ENCODE measurements around the gene DEDD2.

Gene DEDD2

DNA sequence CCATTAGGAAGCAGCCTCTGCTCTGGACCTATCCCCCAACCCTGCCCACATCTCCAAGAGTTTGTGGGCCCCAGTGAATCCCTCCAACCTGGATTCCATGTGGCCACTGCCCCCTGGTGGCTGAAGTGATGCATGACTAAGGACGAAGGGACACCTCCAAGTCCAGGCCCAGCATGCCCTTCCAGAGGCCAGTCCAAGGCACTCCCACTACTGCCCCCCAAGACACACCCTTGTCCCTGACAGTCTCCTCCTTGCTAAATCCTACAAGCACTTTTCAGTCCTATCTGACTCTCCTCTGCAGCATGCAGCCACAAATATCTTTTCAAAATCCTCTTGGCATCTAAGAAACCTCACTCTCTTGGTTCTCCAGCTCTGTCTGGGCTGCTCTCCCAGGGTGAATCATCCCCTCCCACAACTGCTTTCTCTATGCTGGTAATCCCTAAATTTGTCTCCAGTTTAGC is 33.0 kb downstream of the DEDD2 start:
- H4K20me1 ChIP-seq (ENCODE audit: insufficient read depth, low read length, poor library complexity, severe bottlenecking) = no peaks in the 10 kb centered on the region
- H3K4me1 ChIP-seq (ENCODE audit: insufficient read depth, low read length, poor library complexity, severe bottlenecking) = peaks cover 26% of the 10 kb centered on the region
- no peak overlapping the region for H3K4me3 ChIP-seq (ENCODE audit: low read length, poor library complexity, severe bottlenecking)
- H2AFZ ChIP-seq (ENCODE audit: low read length) = no peak overlapping the region
- 0 out of 2 replicates have a peak, but pooled peaks cover 3% of the 10 kb centered on the region for H3F3A ChIP-seq (ENCODE audit: low read depth)
- no peaks in the 10 kb centered on the region for H3K27me3 ChIP-seq (ENCODE audit: insufficient read depth, low read length, poor library complexity, severe bottlenecking)
- peak overlapping the region; percentile 44 for H3K9ac ChIP-seq (ENCODE audit: low read depth, low read length, poor library complexity, severe bottlenecking)
- TF ChIP-seq, protein P1, sequence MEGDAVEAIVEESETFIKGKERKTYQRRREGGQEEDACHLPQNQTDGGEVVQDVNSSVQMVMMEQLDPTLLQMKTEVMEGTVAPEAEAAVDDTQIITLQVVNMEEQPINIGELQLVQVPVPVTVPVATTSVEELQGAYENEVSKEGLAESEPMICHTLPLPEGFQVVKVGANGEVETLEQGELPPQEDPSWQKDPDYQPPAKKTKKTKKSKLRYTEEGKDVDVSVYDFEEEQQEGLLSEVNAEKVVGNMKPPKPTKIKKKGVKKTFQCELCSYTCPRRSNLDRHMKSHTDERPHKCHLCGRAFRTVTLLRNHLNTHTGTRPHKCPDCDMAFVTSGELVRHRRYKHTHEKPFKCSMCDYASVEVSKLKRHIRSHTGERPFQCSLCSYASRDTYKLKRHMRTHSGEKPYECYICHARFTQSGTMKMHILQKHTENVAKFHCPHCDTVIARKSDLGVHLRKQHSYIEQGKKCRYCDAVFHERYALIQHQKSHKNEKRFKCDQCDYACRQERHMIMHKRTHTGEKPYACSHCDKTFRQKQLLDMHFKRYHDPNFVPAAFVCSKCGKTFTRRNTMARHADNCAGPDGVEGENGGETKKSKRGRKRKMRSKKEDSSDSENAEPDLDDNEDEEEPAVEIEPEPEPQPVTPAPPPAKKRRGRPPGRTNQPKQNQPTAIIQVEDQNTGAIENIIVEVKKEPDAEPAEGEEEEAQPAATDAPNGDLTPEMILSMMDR (conservative IDR thresholded peaks at IDR 0.05; ENCODE audit: low read length) = peak; percentile 96
- no peak for TF ChIP-seq EZH2phosphoT487 (IDR thresholded peaks at IDR 0.05; ENCODE audit: borderline replicate concordance)
- H3K4me2 ChIP-seq (ENCODE audit: low read depth, low read length, poor library complexity, severe bottlenecking) = peak overlapping the region; percentile 61
- H3K9me3 ChIP-seq (ENCODE audit: insufficient read depth, low read depth, low read length) = no peaks in the 10 kb centered on the region
- H3K9me2 ChIP-seq (replicated peaks; ENCODE audit: low read depth, low read length) = no peaks in the 10 kb centered on the region
- H3K79me2 ChIP-seq (ENCODE audit: insufficient read depth, low read length) = no peaks in the 10 kb centered on the region
- H3K36me3 ChIP-seq (ENCODE audit: insufficient read depth, low read length) = no peaks in the 10 kb centered on the region

DNA sequence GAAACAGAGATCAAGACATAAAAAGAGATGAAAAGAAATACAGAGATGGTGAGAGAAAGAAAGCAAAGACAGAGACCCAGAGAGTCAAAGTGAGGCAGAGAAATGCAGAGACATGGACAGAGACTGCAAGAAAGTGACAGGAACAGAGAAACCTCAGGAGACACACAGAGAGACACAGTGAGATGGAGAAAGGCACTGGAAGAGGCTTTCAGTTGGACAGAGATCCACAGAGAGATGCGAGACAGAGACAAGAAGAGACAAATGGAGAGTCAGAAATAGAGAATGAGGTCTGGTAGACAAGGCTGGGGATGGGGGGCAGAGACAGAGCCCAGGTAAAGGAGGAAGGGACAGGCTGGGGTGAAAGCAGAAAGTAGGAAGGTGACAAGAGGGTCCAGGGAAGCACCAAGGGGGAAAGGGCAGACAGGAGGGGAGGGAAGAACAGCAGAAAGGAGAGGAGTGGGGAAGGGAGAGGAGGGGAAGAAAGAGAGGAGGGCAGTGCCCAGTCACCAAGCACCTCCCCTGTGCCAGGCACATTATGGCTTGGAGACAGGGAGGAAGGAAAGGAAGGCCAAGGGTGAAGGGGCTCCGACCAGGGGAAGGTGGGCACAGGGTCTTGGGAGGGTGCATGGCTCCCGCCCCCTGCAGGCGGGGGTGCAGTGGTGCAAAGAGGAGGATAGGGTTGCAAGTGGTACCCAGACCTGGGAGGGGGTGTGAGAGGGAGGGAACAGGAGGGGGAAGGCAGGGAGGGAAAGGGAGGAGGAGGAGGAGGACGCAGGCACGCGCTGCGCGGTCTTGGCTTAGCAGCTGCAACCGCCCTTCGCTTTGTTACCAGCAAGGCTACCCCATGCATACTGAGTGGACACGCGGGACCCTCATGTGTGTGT is 38.4 kb downstream of the DEDD2 start:
- no peaks in the 10 kb centered on the region for H3F3A ChIP-seq (ENCODE audit: low read depth)
- H3K27me3 ChIP-seq (ENCODE audit: insufficient read depth, low read length, poor library complexity, severe bottlenecking) = peaks cover 24% of the 10 kb centered on the region

DNA sequence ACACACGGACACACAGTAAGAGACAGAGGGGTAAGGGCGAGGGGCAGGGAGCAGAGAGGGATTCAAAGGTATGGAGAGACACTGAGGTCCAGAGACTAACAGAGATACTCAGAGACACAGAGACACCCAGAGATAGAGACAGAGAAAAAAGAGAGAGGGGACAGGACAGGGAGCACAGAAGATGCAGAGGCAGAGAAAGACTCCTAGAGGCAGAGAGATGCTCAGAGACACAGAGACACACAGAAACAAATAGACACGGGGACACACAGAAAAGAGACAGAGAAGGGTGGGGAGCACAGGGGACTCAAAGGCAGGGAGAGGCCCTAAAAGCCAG is 39.8 kb downstream of the DEDD2 start:
- H3K9ac ChIP-seq (ENCODE audit: low read depth, low read length, poor library complexity, severe bottlenecking) = no peak overlapping the region
- H4K20me1 ChIP-seq (ENCODE audit: insufficient read depth, low read length, poor library complexity, severe bottlenecking) = no peaks in the 10 kb centered on the region
- H3K79me2 ChIP-seq (ENCODE audit: insufficient read depth, low read length) = no peaks in the 10 kb centered on the region
- no peaks in the 10 kb centered on the region for H3K36me3 ChIP-seq (ENCODE audit: insufficient read depth, low read length)
- no peak overlapping the region for H2AFZ ChIP-seq (ENCODE audit: low read length)
- no peaks in the 10 kb centered on the region for H3K4me1 ChIP-seq (ENCODE audit: insufficient read depth, low read length, poor library complexity, severe bottlenecking)
- H3K9me2 ChIP-seq (replicated peaks; ENCODE audit: low read depth, low read length) = no peaks in the 10 kb centered on the region
- peaks cover 24% of the 10 kb centered on the region for H3K27me3 ChIP-seq (ENCODE audit: insufficient read depth, low read length, poor library complexity, severe bottlenecking)
- H3K4me3 ChIP-seq (ENCODE audit: low read length, poor library complexity, severe bottlenecking) = no peak overlapping the region
- H3K4me2 ChIP-seq (ENCODE audit: low read depth, low read length, poor library complexity, severe bottlenecking) = peak overlapping the region; percentile 66
- H3K9me3 ChIP-seq (ENCODE audit: insufficient read depth, low read depth, low read length) = no peaks in the 10 kb centered on the region
- no peak for TF ChIP-seq EZH2phosphoT487 (IDR thresholded peaks at IDR 0.05; ENCODE audit: borderline replicate concordance)
- TF ChIP-seq, protein P1 (conservative IDR thresholded peaks at IDR 0.05; ENCODE audit: low read length) = no peak
- no peaks in the 10 kb centered on the region for H3F3A ChIP-seq (ENCODE audit: low read depth)

More for the DNA sequence above, 38.4 kb downstream of the DEDD2 start:
- no peaks in the 10 kb centered on the region for H4K20me1 ChIP-seq (ENCODE audit: insufficient read depth, low read length, poor library complexity, severe bottlenecking)
- TF ChIP-seq EZH2phosphoT487 (IDR thresholded peaks at IDR 0.05; ENCODE audit: borderline replicate concordance) = no peak
- TF ChIP-seq, protein P1 (conservative IDR thresholded peaks at IDR 0.05; ENCODE audit: low read length) = peak; percentile 74
- no peaks in the 10 kb centered on the region for H3K79me2 ChIP-seq (ENCODE audit: insufficient read depth, low read length)
- H3K9me3 ChIP-seq (ENCODE audit: insufficient read depth, low read depth, low read length) = no peaks in the 10 kb centered on the region
- no peak overlapping the region for H3K4me2 ChIP-seq (ENCODE audit: low read depth, low read length, poor library complexity, severe bottlenecking)
- H3K4me1 ChIP-seq (ENCODE audit: insufficient read depth, low read length, poor library complexity, severe bottlenecking) = peaks cover 1% of the 10 kb centered on the region
- H3K4me3 ChIP-seq (ENCODE audit: low read length, poor library complexity, severe bottlenecking) = no peak overlapping the region
- H3K36me3 ChIP-seq (ENCODE audit: insufficient read depth, low read length) = no peaks in the 10 kb centered on the region
- no peak overlapping the region for H2AFZ ChIP-seq (ENCODE audit: low read length)
- H3K9ac ChIP-seq (ENCODE audit: low read depth, low read length, poor library complexity, severe bottlenecking) = no peak overlapping the region
- no peaks in the 10 kb centered on the region for H3K9me2 ChIP-seq (replicated peaks; ENCODE audit: low read depth, low read length)

Measured in Loucy (cell line).